Measurements from ENCODE around the gene ELN.
"Not testable (repeated sequence)": the region's sequence is repeated elsewhere in the genome, so short reads cannot be mapped to it uniquely, and the experiment has no call there.

ELN gene

DNA sequence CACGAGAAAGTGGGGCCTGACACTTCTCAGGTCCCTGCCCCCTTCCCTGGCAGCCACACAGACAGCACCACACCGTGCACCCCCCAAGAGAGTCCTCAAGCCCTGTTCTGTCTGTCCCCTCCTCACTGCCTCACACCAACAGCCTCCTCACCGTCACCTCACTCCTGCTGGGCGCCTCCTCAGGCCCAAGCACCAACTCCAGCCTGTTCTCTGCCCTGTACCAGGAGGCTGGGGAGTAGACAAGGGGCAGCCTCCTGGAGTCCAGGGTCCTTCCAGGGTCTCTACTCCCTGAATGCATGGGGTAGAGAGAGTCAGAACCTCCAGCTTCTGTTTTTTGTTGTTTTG lies 26.9 kb upstream of the ELN start:
- H3K4me1 ChIP-seq (ENCODE audit: control insufficient read depth, insufficient read depth, low read length): no peaks in the 10 kb centered on the region
- no CpG with 5 or more reads among the region's 4 CpGs for WGBS (ENCODE audit: insufficient coverage, insufficient read length)
- H3K4me3 ChIP-seq (ENCODE audit: low read length): no peak overlapping the region
- no peaks in the 10 kb centered on the region for H3K9me3 ChIP-seq (ENCODE audit: control insufficient read depth, insufficient read depth, low read length)
- H3K27me3 ChIP-seq (ENCODE audit: control insufficient read depth, insufficient read depth, low read length): no peaks in the 10 kb centered on the region
- no peak overlapping the region for H3K27ac ChIP-seq (ENCODE audit: low read length)
- no peak for DNase-seq (ENCODE audit: low read depth, low spot score)
- no peaks in the 10 kb centered on the region for H3K36me3 ChIP-seq (ENCODE audit: control insufficient read depth, insufficient read depth, low read length)

DNA sequence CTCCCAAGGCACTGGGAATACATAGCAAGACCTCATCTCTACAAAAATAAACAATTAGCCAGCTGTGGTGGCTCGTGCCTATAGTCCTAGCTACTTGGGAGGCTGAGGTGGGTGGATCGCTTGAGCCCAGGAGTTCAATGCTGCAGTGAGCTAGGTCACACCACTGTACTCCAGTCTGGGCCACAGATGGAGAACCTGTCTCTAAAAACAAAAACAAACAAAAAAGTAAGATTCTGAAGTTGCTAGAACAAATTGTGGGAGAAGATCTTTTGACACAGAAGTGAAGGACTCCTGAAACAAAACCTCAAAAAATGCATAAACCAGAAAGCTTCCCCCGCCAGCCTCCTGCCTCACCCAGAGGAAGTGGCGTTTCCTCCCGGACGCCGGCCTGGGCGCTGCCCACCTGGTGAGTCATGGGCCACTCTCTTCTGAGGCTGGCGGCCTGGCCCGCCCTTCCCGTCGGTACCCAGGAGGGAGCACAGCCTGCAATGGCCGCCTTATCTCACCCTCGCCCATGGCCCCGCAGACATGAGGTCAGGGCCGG lies 25.4 kb upstream of the ELN start:
- no peaks in the 10 kb centered on the region for H3K27me3 ChIP-seq (ENCODE audit: control insufficient read depth, insufficient read depth, low read length)
- no peak overlapping the region for H3K27ac ChIP-seq (ENCODE audit: low read length)
- H3K9me3 ChIP-seq (ENCODE audit: control insufficient read depth, insufficient read depth, low read length): no peaks in the 10 kb centered on the region
- H3K4me1 ChIP-seq (ENCODE audit: control insufficient read depth, insufficient read depth, low read length): no peaks in the 10 kb centered on the region
- H3K36me3 ChIP-seq (ENCODE audit: control insufficient read depth, insufficient read depth, low read length): no peaks in the 10 kb centered on the region
- DNase-seq (ENCODE audit: low read depth, low spot score): no peak
- WGBS (ENCODE audit: insufficient coverage, insufficient read length): no CpG with 5 or more reads among the region's 16 CpGs
- no peak overlapping the region for H3K4me3 ChIP-seq (ENCODE audit: low read length)

DNA sequence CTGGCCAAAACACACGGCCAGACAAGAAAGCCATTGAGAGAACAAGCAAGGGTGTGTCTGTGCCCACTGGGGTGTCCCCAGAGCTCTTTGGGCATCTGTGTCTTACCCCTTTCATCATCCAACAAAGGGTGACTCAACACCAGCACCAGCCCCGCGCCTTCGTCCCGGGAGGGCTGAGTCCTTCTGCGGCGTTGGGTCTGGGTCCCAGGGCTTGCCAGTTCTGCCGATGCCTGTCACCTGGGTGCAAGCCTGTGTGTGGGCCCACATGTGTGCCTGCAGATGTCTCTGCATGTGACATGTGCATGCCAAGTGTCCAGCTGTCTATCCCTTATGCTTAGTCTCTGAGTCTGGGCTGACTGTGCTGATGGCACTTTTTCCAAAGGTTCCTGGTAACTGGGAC lies 24.4 kb upstream of the ELN start:
- Histone ChIP-seq H3K4me3 (ENCODE audit: low read length) (no peak overlapping the region), H3K36me3 (ENCODE audit: control insufficient read depth, insufficient read depth, low read length) (no peaks in the 10 kb centered on the region), H3K27me3 (ENCODE audit: control insufficient read depth, insufficient read depth, low read length) (no peaks in the 10 kb centered on the region), H3K9me3 (ENCODE audit: control insufficient read depth, insufficient read depth, low read length) (no peaks in the 10 kb centered on the region), H3K4me1 (ENCODE audit: control insufficient read depth, insufficient read depth, low read length) (no peaks in the 10 kb centered on the region), H3K27ac (ENCODE audit: low read length) (no peak overlapping the region)
- DNase-seq (ENCODE audit: low read depth, low spot score): no peak
- WGBS (ENCODE audit: insufficient coverage, insufficient read length): no CpG with 5 or more reads among the region's 8 CpGs

DNA sequence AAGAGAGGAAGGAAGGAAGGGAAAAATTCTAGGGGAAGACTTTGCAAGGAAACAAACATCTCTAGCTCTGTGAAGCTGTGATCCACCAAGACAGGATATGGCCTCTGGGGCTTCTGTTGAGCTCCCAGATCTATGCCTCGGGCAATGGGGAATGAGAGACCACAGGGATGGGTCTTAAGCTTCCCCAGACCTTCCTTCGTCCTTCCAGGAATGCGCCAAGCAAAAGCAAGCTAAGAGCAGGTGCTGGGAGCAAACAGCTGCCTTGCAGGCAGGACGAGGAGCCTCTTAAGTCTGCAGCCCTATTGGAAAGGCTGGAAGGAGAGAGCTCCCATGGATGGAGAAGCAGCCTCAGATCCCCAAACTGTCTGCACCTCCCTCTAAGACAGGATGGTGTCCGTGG lies 21.9 kb upstream of the ELN start:
- no peaks in the 10 kb centered on the region for H3K4me1 ChIP-seq (ENCODE audit: control insufficient read depth, insufficient read depth, low read length)
- no peaks in the 10 kb centered on the region for H3K36me3 ChIP-seq (ENCODE audit: control insufficient read depth, insufficient read depth, low read length)
- no peaks in the 10 kb centered on the region for H3K9me3 ChIP-seq (ENCODE audit: control insufficient read depth, insufficient read depth, low read length)
- WGBS (ENCODE audit: insufficient coverage, insufficient read length): no CpG with 5 or more reads among the region's 5 CpGs
- no peak overlapping the region for H3K4me3 ChIP-seq (ENCODE audit: low read length)
- no peak overlapping the region for H3K27ac ChIP-seq (ENCODE audit: low read length)
- DNase-seq (ENCODE audit: low read depth, low spot score): no peak
- H3K27me3 ChIP-seq (ENCODE audit: control insufficient read depth, insufficient read depth, low read length): no peaks in the 10 kb centered on the region

DNA sequence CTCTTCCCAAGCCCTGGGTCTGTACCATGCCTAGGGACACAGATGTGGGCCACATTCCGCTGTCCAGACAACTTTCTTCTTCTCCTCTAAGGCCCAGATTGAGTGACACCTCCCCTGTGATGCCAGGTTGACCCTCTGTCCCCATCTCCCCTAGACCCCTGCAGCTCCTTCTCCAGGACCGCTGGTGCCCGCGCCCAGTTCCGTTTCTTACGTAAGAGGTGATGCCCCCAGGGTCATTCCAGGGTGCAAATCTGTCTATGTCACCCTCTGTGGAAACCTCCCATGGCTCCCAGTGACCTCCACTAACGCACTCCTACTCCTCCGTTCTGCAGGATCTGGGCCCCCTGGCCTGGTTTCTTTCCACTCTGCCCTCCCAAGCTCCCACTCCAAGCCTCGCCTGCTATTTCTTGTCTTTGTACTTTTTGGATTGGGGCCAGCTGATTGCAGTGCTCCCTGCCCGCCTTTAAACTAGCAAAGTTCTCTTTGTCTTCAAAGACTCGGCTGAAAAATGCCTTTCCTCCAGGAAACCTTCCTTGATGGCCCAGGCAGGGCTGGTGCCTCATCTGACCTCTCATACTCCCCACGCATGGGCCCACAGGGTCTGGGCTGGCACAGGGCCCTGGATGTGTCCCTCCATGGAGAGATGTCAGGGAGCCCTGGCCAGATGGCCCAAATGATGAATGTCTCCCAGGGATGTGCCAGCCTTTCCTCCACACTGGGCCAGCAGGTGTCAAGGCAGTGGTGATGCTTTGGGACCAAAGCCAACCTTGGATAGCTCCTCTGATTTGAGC lies 21.3 kb upstream of the ELN start:
- Histone ChIP-seq H3K4me1 (ENCODE audit: control insufficient read depth, insufficient read depth, low read length) (no peaks in the 10 kb centered on the region), H3K9me3 (ENCODE audit: control insufficient read depth, insufficient read depth, low read length) (no peaks in the 10 kb centered on the region), H3K27ac (ENCODE audit: low read length) (no peak overlapping the region), H3K4me3 (ENCODE audit: low read length) (no peak overlapping the region), H3K27me3 (ENCODE audit: control insufficient read depth, insufficient read depth, low read length) (no peaks in the 10 kb centered on the region), H3K36me3 (ENCODE audit: control insufficient read depth, insufficient read depth, low read length) (no peaks in the 10 kb centered on the region)
- no peak for DNase-seq (ENCODE audit: low read depth, low spot score)
- WGBS (ENCODE audit: insufficient coverage, insufficient read length): no CpG with 5 or more reads among the region's 12 CpGs

DNA sequence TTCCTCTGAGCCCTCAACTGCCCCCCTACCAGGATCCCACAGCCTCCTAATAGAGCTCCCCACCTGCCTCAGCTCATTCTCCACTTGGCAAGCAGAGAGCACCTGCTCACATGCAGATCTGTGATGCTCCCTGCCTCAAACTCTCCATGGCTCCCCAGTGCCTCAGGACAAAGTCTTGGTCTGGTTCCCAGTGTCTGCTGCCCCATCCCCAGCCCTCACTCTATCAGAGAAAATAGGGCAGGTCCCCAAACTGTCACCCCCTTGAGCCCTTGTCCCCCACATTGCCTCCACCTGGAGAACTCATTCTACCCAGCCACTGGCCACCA lies 20.8 kb upstream of the ELN start:
- H3K4me1 ChIP-seq (ENCODE audit: control insufficient read depth, insufficient read depth, low read length): no peaks in the 10 kb centered on the region
- H3K27ac ChIP-seq (ENCODE audit: low read length): no peak overlapping the region
- H3K27me3 ChIP-seq (ENCODE audit: control insufficient read depth, insufficient read depth, low read length): no peaks in the 10 kb centered on the region
- no peaks in the 10 kb centered on the region for H3K36me3 ChIP-seq (ENCODE audit: control insufficient read depth, insufficient read depth, low read length)
- DNase-seq (ENCODE audit: low read depth, low spot score): no peak
- H3K4me3 ChIP-seq (ENCODE audit: low read length): no peak overlapping the region
- no peaks in the 10 kb centered on the region for H3K9me3 ChIP-seq (ENCODE audit: control insufficient read depth, insufficient read depth, low read length)

DNA sequence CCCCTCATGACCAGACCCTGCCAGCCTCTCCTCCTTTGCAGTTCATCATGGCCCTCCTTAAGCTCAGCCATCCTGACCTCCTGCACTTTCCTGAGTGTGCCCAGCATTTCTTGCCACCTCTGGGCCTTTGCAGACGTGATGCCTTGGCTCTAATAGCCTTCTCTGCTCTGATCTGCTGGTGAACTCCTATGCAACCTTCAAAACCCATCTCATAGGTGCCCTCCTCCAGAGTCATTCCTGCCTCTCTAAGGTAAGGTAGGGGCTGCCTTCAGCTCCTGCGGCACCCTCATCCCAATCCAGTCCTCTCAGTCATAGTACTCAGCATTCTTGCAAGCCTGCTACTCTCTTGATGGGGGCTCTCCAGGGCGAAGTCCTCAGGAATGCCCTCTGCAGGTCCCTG lies 19.3 kb upstream of the ELN start:
- no peak overlapping the region for H3K4me3 ChIP-seq (ENCODE audit: low read length)
- WGBS (ENCODE audit: insufficient coverage, insufficient read length): no CpG with 5 or more reads among the region's 3 CpGs

DNA sequence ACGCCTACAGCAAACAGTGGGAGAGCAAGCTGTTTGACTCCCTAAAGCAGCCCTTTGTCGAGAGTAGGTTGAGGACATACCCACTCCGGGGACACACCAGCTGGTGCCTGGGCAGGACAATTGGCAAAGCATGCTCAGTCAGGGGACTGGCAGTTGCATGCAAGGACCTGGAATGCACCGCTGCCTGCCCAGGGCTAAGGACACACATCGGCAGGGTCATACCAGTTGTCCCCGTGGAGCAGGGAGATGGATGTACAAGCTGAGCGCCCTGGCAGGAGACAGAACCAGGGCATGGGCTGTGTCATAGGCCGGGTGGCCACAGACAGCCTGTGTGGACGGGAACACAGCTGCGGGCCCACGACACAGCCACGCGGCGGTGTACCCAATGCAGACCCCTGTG lies 18.3 kb upstream of the ELN start:
- WGBS (ENCODE audit: insufficient coverage, insufficient read length): no CpG with 5 or more reads among the region's 14 CpGs

More for the DNA sequence above, 19.3 kb upstream of the ELN start:
- no peak overlapping the region for H3K27ac ChIP-seq (ENCODE audit: low read length)
- no peaks in the 10 kb centered on the region for H3K36me3 ChIP-seq (ENCODE audit: control insufficient read depth, insufficient read depth, low read length)
- H3K9me3 ChIP-seq (ENCODE audit: control insufficient read depth, insufficient read depth, low read length): no peaks in the 10 kb centered on the region
- no peaks in the 10 kb centered on the region for H3K27me3 ChIP-seq (ENCODE audit: control insufficient read depth, insufficient read depth, low read length)
- no peaks in the 10 kb centered on the region; the same call in 1 of the 2 replicates for H3K4me1 ChIP-seq (ENCODE audit: control insufficient read depth, insufficient read depth, low read length)
- DNase-seq (ENCODE audit: low read depth, low spot score): no peak

DNA sequence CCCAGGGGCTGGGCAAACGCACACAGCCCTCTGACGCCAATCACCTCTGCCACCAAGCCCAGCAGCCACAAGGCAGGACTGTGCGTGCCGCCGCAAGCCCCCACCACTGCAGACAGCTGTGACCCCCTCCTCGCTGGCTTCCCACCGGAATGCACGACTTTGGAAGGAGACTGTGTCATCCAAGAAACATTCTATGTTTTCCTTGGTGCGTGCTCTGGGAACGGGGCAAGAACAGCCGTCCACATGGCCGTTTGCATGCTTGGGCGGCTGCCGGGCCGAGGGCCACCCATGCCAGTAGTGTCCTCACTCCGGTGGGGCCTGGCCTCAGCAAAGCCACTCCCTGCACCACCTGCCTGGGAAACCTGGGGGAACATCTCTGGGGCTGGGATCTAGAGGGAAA lies 17.6 kb upstream of the ELN start:
- H3K4me3 ChIP-seq (ENCODE audit: low read length): no peak overlapping the region
- H3K4me1 ChIP-seq (ENCODE audit: control insufficient read depth, insufficient read depth, low read length): no peaks in the 10 kb centered on the region; the same call in 1 of the 2 replicates
- no CpG with 5 or more reads among the region's 16 CpGs for WGBS (ENCODE audit: insufficient coverage, insufficient read length)
- no peak for DNase-seq (ENCODE audit: low read depth, low spot score)
- H3K36me3 ChIP-seq (ENCODE audit: control insufficient read depth, insufficient read depth, low read length): no peaks in the 10 kb centered on the region
- H3K9me3 ChIP-seq (ENCODE audit: control insufficient read depth, insufficient read depth, low read length): no peaks in the 10 kb centered on the region
- no peak overlapping the region for H3K27ac ChIP-seq (ENCODE audit: low read length)
- H3K27me3 ChIP-seq (ENCODE audit: control insufficient read depth, insufficient read depth, low read length): no peaks in the 10 kb centered on the region

More for the DNA sequence above, 18.3 kb upstream of the ELN start:
- no peak for DNase-seq (ENCODE audit: low read depth, low spot score)
- H3K27me3 ChIP-seq (ENCODE audit: control insufficient read depth, insufficient read depth, low read length): no peaks in the 10 kb centered on the region
- no peaks in the 10 kb centered on the region for H3K9me3 ChIP-seq (ENCODE audit: control insufficient read depth, insufficient read depth, low read length)
- H3K36me3 ChIP-seq (ENCODE audit: control insufficient read depth, insufficient read depth, low read length): no peaks in the 10 kb centered on the region
- H3K4me1 ChIP-seq (ENCODE audit: control insufficient read depth, insufficient read depth, low read length): no peaks in the 10 kb centered on the region; the same call in 1 of the 2 replicates
- H3K27ac ChIP-seq (ENCODE audit: low read length): no peak overlapping the region
- H3K4me3 ChIP-seq (ENCODE audit: low read length): no peak overlapping the region

DNA sequence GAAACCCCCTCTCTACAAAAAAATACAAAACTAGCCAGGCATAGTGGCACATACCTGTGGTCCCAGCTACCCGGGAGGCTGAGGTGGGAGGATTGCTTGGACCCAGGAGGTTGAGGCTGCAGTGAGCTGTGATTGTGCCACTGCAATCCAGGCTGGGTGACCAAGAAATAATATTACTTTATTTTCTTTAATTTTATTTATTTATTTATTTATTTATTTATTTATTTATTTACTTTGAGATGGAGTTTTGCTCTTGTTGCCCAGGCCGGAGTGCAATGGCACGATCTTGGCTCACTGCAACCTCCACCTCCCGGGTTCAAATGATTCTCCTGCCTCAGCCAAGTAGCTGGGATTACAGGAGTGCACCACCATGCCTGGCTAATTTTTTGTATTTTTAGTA lies 16.6 kb upstream of the ELN start:
- H3K27me3 ChIP-seq (ENCODE audit: control insufficient read depth, insufficient read depth, low read length); H3K27ac ChIP-seq (ENCODE audit: low read length); H3K4me3 ChIP-seq (ENCODE audit: low read length); H3K9me3 ChIP-seq (ENCODE audit: control insufficient read depth, insufficient read depth, low read length); H3K36me3 ChIP-seq (ENCODE audit: control insufficient read depth, insufficient read depth, low read length); DNase-seq (ENCODE audit: low read depth, low spot score); H3K4me1 ChIP-seq (ENCODE audit: control insufficient read depth, insufficient read depth, low read length): not testable (repeated sequence)
- no CpG with 5 or more reads among the region's 4 CpGs for WGBS (ENCODE audit: insufficient coverage, insufficient read length)

DNA sequence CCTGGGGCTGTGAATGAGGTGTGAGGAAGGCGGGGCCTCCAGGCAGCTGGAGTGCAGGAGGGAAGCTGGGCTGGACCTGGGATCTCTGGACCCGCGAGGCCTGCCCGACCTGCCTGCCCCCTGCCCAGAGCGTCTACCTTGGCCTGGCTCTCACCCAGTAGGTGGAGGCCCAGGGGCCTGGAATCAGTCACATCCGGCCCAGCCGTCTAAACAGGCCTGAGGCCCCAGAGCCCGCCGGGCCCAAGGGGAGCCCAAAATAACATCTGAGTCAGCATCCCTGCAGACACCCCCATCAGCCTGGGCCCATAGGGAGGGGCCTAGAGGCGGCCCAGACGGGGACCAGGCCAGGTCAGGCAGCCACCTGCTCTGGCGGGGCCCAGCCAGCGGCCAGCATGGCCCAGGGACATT lies 15.1 kb upstream of the ELN start:
- H3K27ac ChIP-seq (ENCODE audit: low read length): no peak overlapping the region
- H3K4me1 ChIP-seq (ENCODE audit: control insufficient read depth, insufficient read depth, low read length): no peaks in the 10 kb centered on the region; the same call in 1 of the 2 replicates
- DNase-seq (ENCODE audit: low read depth, low spot score): no peak
- no peaks in the 10 kb centered on the region for H3K27me3 ChIP-seq (ENCODE audit: control insufficient read depth, insufficient read depth, low read length)
- H3K4me3 ChIP-seq (ENCODE audit: low read length): no peak overlapping the region
- no peaks in the 10 kb centered on the region for H3K9me3 ChIP-seq (ENCODE audit: control insufficient read depth, insufficient read depth, low read length)
- no peaks in the 10 kb centered on the region for H3K36me3 ChIP-seq (ENCODE audit: control insufficient read depth, insufficient read depth, low read length)
- WGBS (ENCODE audit: insufficient coverage, insufficient read length): no CpG with 5 or more reads among the region's 13 CpGs
